NCI-H1694 treated with DMSO at 0.1 percent for 48 hours (cell line): ENCODE measurements around the gene PNCK.

Source experiments
- DNase-seq: peaks from one replicate; lab custom pipeline; 2025; lab: John Stamatoyannopoulos, UW

Gene PNCK

GRCh38 chrX:153640736-153641575 lies 32.7 kb downstream of the PNCK start:
- DNase-seq = no peak

GRCh38 chrX:153640045-153640686 lies 33.4 kb downstream of the PNCK start:
- DNase-seq = no peak

DNA sequence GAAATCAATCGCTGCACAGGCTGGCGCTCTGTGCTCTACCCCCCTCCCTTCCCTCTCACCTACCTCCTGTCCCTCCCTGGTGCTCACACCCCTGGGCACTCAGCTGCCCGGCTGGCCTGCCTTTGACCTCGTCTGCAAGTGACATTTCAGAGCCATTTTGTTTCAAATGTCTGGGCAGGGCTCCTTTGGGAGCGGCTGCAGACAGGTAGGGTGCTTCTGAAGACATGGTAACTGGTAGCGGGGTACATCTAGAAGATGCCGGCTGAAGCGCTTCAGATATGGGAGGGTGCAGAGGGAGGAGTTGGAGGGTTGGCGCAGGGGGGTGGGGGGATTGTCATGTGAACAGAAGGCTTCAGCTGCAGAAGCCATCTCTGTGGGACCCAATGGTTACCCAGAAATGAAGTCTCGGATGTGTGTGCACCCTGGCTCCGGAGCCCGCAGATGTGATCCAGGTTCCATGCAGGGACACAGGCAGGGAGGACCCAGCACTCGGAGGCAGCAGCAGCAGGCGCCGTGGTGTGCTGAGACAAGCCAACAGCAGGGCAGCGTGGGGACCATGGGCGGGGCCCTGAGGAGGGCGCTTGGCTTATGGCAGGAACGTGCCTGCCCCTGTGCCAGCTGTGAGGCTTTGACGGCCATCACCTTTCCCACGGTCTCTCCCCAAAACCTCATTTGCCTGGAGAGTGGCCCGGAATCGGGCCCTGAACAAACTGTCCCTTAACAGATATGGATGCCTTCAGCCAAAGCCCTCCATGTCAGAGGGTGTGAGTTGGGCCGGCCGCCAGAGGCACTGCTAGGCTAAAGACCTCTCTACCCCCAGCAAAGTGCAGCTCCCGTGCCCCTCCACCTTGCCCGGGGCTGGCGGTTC lies 34.2 kb downstream of the PNCK start:
- no peak for DNase-seq

- no peak for DNase-seq
Observed at GRCh38 chrX:153638436-153639176, 35.0 kb downstream of the PNCK start.

DNA sequence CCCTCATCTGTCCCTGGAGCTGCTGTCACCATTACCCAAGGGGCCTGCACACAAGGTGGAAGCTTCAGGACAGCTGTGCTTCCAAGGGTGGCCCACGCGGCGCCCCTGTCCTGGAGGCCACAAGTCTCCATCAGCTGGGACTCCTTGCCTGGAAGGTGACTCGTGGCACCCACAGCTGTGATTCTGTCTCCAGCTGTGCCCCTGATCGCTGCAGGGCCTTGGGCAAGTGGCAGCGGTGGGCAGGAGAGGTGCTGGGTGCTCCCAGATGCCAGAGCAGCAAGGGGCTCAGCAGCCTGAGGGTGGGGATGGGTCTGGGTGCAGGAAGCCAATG lies 35.6 kb downstream of the PNCK start:
- DNase-seq = no peak

GRCh38 chrX:153637121-153638040 lies 36.2 kb downstream of the PNCK start:
- no peak for DNase-seq

GRCh38 chrX:153636716-153637115 lies 36.9 kb downstream of the PNCK start:
- DNase-seq = no peak

GRCh38 chrX:153635788-153636668 lies 37.6 kb downstream of the PNCK start:
- no peak for DNase-seq

DNA sequence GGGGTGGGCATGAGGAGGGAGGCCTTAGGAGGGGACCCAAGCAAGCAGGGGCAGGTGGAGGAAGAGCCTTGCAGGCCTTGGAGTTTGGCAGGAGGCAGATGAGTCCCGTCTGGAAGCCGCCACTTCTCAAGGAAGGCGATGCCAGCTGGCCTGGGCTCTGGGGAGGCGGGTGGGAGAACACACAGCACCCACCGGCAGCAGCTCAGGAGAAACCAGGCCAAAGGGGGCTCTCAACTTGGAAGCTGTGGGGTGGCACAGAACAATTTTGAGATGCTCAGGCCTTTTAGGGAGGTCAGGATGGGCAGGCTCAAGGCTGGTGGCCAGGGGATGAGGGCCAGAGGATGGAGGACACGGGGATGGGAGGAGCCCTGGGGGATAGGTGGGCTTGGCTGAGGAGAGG lies 38.2 kb downstream of the PNCK start:
- DNase-seq = no peak

DNA sequence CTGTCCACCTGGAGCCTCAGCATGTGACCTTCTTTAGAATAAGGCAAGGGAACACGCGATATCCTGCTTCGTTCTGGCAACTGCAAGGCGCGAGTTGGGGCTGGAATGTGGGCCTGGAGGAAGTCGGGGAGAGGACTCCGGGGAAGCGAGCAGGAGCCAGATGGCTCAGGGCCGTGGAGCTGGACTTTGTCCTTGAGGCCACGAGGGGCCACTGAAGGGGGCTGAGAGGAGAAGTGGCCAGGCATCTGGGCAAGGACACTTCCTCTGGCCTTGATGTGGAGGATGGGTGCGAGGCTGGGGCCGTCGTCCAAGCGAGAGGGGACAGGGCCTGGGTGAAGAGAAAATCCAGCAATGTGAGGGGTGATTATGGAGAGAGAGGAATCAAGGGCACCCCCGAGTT lies 38.8 kb downstream of the PNCK start:
- no peak for DNase-seq

- no peak for DNase-seq
Observed at GRCh38 chrX:153634236-153634635, 39.4 kb downstream of the PNCK start.

DNA sequence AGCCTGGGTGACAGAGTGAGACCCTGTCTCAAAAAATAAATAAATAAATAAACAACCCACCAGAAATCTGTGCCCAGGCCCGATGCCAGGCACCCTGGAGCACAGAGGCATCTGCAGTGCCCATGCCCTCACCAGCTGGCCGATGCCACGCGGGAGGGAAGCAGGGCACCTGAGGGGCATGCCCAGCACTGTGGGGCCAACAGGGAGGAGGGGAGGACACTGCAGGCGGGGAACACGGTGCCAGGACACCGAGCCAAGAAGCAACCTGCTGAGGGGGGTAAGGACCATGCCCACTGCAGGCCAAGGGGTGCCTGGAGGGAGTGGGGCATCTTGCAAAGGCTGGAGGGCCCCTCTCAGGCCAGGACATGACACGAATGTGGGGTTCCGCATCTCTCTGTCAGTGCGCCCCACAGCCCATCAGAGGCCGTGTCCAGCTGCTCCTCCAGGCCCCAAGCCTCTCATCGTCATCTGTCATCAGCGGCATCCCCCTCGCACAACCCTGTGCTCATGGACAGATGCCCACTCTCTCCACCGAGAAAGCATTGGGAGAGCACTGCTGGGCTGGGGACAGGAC lies 39.9 kb downstream of the PNCK start:
- DNase-seq = no peak

DNA sequence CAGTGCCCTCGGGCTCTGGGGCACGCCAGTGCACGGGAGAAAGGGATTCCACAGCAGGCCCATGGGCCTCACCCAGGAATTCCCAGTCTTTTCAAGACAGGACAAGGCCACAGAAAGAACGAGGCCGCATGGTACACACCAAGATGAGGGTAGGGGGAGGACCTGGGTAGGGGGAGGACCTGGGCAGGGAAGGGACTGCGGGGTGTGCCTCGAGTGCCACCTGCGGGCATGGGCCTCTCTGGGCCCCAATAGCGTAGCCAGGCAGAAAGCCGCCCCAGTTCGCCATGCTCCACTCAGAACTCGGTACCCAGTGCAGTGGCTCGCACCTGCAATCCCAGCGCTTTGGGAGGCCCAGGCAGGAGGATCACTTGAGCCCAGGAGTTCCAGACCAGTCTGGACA lies 40.6 kb downstream of the PNCK start:
- no peak for DNase-seq

DNA sequence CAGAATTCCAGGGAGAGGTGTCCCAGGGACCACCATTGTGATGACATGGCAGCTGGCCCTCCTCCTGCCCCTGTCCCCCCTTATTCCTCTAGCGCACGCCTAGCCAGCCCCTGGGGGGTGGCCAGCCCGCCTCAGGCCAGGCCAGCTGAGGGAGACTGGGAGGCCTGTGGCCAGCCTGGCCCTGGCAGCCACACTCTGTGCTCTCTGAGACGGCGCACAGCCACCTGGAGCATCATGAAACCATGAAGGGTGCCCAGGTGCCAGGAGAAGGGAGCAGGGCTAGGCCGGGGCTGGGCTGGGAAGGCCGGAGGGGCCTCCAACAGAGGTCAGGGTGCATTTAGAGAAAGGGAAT lies 41.0 kb downstream of the PNCK start:
- no peak for DNase-seq

DNA sequence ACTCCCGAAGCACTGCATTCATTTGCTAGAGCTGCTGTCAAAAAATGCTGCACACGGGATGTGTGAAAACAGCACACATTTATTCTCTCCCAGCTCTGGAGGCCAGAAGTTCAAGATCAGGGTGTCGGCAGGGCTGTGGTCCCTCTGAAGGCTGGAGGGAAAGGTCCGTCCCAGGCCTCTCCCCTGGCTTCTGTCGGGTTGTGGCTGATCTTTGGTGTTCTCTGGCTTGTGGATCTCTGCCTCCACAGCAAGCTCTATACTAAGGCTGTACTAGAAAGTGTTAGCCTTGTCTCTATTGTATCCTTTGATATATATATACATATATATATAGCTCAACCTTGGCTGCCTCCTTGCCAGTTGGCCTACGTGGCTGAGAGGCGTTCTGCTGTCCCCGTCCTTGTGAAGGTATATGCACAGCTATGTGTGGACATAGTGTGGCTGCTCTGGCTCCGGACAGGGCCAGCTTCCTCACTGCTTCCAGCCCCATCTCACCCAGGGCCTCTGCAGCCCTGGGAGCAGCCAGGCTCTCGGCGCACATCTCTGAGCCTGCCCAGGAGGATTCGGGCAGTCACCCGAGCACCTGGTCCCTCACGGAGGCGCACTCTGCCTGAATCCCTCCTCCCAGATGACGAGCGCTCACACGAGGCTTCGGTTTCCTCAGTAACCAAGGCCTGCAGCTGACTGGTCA lies 41.6 kb downstream of the PNCK start:
- DNase-seq = no peak

GRCh38 chrX:153631346-153631745 lies 42.3 kb downstream of the PNCK start:
- no peak for DNase-seq

- DNase-seq = no peak
Observed at GRCh38 chrX:153628665-153629064, 44.9 kb downstream of the PNCK start.

DNA sequence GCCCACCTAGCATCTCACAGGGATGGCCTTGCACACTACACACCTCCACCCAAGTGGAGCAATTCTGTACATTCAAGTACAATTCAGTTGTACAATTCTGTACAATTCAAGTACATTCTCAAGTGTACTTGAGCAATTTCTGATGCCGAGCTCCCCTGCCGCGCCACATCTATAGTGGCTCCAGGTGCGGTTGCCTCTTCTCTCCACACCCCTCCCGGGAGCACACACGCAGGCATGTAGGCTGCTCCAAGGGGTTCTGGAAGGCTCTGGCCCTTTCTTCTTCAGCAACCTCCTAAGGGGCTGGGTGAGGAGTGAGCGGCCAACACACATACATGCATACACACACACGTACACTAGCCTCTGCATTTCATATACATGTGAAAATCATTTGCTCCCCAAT lies 45.5 kb downstream of the PNCK start:
- DNase-seq = no peak

- no peak for DNase-seq
Observed at GRCh38 chrX:153627675-153628111, 45.9 kb downstream of the PNCK start.
